Measurements from ENCODE around the gene OR52E6.

Gene OR52E6

DNA sequence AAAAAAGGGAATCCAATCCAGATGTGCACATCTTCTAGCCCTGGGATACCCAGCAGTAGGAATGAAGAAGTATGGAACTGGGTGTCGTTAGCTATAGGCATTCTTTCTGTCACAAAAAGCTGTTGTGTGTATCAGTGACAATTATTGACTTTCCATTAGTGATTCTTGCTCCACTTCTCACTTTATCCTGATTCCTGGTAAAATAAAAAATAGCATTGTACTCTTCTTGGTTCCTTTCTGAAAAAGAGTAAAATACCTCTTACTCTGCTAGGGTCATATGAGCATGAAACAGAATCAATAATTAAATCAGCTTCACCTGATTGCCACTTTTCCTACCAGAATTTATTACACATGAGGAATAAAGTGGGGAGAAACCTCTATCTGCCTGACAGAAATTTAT, at the start of gene OR52E6:
Gene OR52E6, minus strand, starts transcription at position 101 of the 400 bp plus-strand sequence. Its CDS starts 0 bp downstream, at position 101.
- no peak for DNase-seq (ENCODE audit: low read depth)

DNA sequence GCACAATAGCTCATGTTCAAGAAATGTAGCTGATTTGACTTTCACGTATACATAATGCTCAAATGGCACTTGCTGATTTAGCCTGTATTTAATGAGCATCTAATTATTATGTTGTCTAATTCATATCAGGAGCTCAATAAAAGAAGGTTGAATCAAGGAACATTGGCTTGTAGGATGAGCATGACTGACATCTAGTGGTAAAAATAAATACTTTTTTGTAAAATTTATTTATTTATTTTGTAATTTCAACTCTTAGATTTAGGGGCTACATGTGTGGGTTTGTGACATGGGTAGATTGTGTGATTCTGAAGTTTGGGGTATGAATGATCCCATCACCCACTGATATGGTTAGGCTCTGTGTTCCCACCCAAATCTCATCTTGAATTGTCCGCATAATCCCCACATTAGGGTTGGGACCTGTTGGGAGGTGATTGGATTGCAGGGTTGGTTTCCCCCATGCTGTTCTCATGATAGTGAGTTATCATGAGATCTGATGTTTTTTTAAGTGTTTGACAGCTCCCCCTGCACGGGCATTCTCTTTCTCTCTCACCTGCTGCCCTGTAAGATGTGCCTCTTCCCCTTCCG, 49.6 kb upstream of the OR52E6 start:
- DNase-seq (ENCODE audit: low read depth): no peak

- no peak for DNase-seq (ENCODE audit: low read depth)
Observed at GRCh38 chr11:5887661-5888060, 46.0 kb upstream of the OR52E6 start.

- no peak for DNase-seq (ENCODE audit: low read depth)
Observed at GRCh38 chr11:5887172-5887571, 45.5 kb upstream of the OR52E6 start.

DNA sequence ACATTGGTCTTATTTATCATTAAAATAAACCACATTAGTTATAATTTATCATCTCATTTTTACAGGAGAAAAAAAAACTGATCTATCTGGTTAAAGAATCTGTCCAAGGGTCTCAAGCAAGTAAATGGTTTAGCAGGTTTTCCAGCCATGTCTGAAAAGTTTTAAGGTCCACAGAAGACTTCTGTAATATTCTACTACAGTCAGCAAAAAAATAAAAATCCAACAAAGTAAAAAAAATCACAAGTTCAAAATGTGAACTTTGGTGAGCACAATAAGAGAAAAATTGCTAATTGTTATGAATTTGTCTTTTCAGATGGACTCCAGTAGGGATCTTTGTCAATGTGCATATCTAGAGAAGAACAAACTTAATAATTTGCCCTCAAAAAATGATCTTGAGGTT, 40.1 kb upstream of the OR52E6 start:
- DNase-seq (ENCODE audit: low read depth): no peak

GRCh38 chr11:5880329-5880728, 38.6 kb upstream of the OR52E6 start, which contains the start of gene OR52E4:
TSS of gene OR52E4 (plus strand) at chr11:5880629. CDS start at chr11:5884293, 3,664 bp downstream.
- DNase-seq (ENCODE audit: low read depth): no peak

DNA sequence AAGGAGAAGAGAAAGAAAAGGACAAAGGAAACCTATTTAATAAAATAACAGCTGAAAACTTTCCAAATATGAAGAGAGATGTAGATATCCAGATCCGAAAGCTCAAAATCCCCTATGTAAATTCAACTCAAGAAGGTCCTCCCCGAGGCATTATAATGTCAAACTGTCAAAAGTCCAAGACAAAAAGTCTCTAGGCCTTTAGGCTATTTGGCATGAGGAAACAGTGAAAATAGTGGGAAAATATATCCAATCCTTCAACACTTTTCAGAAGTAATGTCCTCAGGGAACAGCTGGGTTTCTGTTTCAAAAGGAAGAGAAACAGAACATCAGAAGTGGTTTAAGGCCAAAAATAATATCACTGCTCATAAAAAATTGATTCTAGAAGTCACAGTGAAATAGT, 36.9 kb upstream of the OR52E6 start:
- no peak for DNase-seq (ENCODE audit: low read depth)

- DNase-seq (ENCODE audit: low read depth): no peak
Observed at GRCh38 chr11:5865826-5866225, 24.1 kb upstream of the OR52E6 start.

GRCh38 chr11:5857590-5857989, 15.9 kb upstream of the OR52E6 start, which contains the start of gene OR52E8:
TSS of gene OR52E8 (minus strand) at chr11:5857690. CDS start at chr11:5857690, 0 bp downstream.
- DNase-seq (ENCODE audit: low read depth): no peak

DNA sequence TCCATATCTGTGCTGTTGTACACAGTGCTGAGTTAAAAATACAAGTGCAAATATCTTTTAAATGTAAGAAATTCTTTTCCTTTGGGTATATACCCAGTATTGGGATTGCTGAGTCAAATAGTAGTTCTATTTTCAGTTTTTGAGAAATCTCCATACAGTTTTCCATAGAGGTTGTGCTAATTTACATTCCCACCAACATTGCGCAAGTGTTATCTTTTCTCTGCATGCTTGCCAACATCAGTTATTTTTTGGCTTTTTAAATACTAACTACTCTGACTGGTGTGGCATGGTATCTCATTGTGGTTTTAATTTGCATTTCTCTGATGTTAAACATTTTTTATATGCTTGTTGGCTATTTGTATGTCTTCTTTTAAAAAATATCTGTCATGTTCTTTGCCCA, 9.3 kb upstream of the OR52E6 start:
- no peak for DNase-seq (ENCODE audit: low read depth)

DNA sequence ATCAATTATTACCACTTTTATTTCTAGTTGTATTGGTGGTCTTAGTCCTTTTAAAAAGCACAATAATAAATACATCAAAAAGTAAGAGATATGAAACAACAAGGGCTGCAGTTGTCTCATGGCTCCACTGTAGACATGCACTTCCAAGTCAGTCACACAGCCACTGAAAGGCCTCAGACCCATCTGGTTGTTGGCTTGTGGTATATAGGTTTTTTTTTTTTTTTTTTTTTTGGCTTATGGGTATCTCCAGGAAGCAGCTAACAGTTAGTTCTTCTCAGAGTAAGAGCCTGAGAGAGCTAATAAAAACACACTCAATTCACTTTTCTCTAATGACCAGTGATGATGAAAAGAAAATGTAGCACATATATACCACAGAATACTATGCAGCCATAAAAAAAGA, 6.0 kb upstream of the OR52E6 start:
- no peak for DNase-seq (ENCODE audit: low read depth)

DNA sequence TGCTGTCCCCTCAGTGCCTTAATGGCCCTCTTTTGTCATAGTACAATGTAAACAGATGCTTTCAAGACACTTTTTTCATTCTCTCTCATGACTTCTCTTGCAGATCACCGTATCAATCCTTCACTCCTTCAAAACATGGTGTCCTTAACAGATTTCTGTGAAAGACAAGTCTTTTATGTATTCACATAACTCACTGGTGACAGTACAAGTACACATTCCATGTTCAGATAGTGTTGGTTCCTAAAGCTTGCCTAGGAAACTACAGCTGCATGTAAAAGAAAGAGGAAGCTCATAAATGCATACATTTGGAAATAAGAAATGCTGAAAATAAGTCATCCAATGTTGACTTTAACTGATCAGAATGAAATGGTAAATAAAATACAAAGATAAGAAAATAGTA, 5.0 kb upstream of the OR52E6 start:
- no peak for DNase-seq (ENCODE audit: low read depth)

GRCh38 chr11:5837695-5838094, 4.0 kb downstream of the OR52E6 start:
- DNase-seq (ENCODE audit: low read depth): no peak

GRCh38 chr11:5833446-5833845, 8.3 kb downstream of the OR52E6 start:
- DNase-seq (ENCODE audit: low read depth): no peak

- no peak for DNase-seq (ENCODE audit: low read depth)
Observed at GRCh38 chr11:5831196-5831829, 10.4 kb downstream of the OR52E6 start.

GRCh38 chr11:5818245-5818886, 23.3 kb downstream of the OR52E6 start:
- no peak for DNase-seq (ENCODE audit: low read depth)

- DNase-seq (ENCODE audit: low read depth): no peak
Observed at GRCh38 chr11:5815534-5815933, 26.2 kb downstream of the OR52E6 start.

- no peak for DNase-seq (ENCODE audit: low read depth)
Observed at GRCh38 chr11:5809905-5810795, 31.5 kb downstream of the OR52E6 start.

GRCh38 chr11:5809122-5809519, 32.6 kb downstream of the OR52E6 start:
- no peak for DNase-seq (ENCODE audit: low read depth)

DNA sequence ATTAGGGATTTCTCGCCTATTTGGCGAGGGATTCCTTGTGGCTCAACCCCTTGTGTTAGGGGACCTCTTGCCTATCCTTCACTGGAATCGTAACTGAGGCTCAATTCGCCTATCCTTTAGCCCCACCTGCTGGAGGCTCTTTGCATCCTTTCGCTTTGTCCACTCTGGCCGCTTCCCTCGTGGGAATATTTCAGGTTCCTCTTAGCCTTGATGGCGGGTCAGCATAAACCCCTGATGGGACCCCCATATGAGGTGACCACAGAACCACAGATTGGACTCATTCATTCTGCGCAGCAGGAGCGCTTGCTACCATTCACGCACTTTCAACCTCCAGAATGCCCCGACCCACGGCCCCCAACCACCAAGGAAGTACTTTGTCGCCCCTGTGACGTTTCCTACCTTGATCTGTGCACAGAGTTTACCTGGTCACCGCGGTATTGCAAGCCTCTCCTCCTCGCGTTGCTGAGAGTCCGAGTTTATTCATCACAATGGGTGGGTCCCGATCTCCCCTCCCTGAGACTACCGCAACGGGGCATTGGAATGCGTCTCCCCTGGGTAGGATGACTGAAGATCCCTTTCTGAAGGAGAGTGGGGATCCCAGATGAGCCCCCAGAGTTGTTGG, 33.1 kb downstream of the OR52E6 start, which contains the start of gene OR52N2:
Gene OR52N2, plus strand, starts transcription at position 425 of the 622 bp plus-strand sequence. CDS start 11,412 bp downstream, outside the sequence.
- peak; percentile 37 for DNase-seq (ENCODE audit: low read depth)

GRCh38 chr11:5807580-5807979, 34.1 kb downstream of the OR52E6 start:
- no peak for DNase-seq (ENCODE audit: low read depth)

GRCh38 chr11:5803982-5804381, 37.7 kb downstream of the OR52E6 start:
- no peak for DNase-seq (ENCODE audit: low read depth)

All from stimulated activated CD8-positive, alpha-beta memory T cell treated with anti-CD3 and anti-CD28 coated beads, Interleukin-12 subunit alpha, Interleukin-12 subunit beta, amount 100 ng/mL, for 4 hours (primary cell).